ENCODE data around the gene EVC.

DNA sequence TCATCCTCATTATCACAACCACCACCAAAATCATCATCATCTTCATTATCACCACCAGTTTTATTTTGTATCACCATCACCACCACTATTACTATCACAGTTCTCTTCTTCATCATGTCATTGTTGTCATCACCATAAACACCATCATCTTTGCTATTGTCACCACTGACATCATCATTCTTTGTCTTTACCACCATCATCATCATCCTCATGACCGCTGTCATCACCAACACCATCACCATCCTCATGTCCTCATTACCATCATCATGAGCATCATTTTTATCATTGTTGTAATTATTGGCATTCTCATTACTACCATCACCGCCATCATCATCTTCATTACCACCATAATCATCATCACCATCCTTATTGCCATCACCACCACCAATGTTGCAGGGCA is 31.4 kb downstream of the EVC start:
- TF ChIP-seq RAD21 (IDR thresholded peaks at IDR 0.05; ENCODE audit: low read depth): no peak
- TF ChIP-seq, protein P1, sequence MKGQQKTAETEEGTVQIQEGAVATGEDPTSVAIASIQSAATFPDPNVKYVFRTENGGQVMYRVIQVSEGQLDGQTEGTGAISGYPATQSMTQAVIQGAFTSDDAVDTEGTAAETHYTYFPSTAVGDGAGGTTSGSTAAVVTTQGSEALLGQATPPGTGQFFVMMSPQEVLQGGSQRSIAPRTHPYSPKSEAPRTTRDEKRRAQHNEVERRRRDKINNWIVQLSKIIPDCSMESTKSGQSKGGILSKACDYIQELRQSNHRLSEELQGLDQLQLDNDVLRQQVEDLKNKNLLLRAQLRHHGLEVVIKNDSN (IDR thresholded peaks at IDR 0.05): no peak
- TF ChIP-seq, protein P2, sequence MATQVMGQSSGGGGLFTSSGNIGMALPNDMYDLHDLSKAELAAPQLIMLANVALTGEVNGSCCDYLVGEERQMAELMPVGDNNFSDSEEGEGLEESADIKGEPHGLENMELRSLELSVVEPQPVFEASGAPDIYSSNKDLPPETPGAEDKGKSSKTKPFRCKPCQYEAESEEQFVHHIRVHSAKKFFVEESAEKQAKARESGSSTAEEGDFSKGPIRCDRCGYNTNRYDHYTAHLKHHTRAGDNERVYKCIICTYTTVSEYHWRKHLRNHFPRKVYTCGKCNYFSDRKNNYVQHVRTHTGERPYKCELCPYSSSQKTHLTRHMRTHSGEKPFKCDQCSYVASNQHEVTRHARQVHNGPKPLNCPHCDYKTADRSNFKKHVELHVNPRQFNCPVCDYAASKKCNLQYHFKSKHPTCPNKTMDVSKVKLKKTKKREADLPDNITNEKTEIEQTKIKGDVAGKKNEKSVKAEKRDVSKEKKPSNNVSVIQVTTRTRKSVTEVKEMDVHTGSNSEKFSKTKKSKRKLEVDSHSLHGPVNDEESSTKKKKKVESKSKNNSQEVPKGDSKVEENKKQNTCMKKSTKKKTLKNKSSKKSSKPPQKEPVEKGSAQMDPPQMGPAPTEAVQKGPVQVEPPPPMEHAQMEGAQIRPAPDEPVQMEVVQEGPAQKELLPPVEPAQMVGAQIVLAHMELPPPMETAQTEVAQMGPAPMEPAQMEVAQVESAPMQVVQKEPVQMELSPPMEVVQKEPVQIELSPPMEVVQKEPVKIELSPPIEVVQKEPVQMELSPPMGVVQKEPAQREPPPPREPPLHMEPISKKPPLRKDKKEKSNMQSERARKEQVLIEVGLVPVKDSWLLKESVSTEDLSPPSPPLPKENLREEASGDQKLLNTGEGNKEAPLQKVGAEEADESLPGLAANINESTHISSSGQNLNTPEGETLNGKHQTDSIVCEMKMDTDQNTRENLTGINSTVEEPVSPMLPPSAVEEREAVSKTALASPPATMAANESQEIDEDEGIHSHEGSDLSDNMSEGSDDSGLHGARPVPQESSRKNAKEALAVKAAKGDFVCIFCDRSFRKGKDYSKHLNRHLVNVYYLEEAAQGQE (IDR thresholded peaks at IDR 0.05; ENCODE audit: low read depth): no peak
- no peak for TF ChIP-seq EGR1 (IDR thresholded peaks at IDR 0.05)
- no peak for TF ChIP-seq TCF12 (IDR thresholded peaks at IDR 0.05; ENCODE audit: low read depth)
- TF ChIP-seq, protein P3, sequence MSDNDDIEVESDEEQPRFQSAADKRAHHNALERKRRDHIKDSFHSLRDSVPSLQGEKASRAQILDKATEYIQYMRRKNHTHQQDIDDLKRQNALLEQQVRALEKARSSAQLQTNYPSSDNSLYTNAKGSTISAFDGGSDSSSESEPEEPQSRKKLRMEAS (IDR thresholded peaks at IDR 0.05): no peak
